HG02588 (cell line): ENCODE measurements around the gene FBXO47.
A peak's percentile ranks its signal among the peaks of the same experiment; 100 is the strongest.

Source experiments
- ATAC-seq: cut with Tn5 transposase; IDR thresholded peaks from one replicate; pipeline ENCODE4 v1.9.1; 2021; ENCODE audit warnings: mild to moderate bottlenecking, moderate library complexity; ENCODE audit not compliant: unreplicated experiment

FBXO47 gene

DNA sequence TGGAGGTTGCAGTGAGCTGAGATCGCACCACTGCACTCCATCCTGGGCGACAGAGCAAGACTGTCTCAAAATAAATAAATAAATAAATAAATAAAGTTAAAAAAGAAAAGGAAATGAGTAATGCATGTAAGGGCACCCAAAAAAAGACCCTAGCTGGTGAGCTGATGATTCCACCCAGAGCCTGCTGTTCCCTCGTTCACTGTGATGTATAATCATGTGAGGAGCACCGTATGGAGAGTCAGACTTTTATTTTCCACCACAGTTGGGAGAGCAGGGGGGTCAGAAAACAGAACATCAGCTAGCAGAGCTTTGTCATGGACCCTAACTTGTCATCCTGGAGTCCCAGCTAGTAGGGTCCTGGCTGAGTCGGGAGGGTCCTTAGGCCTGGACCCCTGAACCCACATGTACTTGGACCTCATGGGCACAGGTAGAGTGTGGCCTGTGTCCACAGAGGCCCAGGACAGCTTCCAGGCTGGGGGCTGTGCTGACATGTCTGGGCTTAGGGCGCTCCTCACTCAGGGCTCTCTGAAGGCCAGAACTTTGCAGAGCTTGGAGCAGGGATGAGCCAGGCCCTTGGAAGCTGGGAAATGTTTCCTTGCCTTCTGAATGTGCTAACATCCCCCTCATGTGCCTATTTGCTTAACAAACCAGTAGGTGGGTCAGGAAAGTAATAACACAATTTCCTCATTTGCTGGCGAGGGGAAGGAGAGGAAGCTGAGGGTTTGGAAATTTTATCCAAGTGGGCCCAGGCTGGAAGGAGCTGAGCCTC is 60.6 kb downstream of the FBXO47 start:
- no peak for ATAC-seq

DNA sequence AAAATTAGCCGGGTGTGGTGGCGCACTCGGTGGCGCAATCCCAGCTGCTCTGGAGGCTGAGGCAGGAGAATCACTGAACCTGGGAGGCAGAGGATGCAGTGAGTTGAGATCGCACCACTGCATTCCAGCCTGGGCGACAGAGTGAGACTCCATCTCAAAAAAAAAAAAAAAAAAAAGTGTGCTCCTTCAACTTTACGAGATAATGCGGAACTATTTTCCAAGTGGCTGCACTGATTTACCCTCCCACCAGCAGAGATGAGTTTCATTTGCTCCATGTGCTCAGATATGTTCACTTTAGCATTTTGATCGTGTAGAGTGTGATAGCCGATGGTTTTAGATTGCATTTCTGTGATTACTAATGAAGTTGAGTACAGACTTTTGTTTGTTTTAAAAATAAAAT is 61.8 kb downstream of the FBXO47 start:
- ATAC-seq = no peak

DNA sequence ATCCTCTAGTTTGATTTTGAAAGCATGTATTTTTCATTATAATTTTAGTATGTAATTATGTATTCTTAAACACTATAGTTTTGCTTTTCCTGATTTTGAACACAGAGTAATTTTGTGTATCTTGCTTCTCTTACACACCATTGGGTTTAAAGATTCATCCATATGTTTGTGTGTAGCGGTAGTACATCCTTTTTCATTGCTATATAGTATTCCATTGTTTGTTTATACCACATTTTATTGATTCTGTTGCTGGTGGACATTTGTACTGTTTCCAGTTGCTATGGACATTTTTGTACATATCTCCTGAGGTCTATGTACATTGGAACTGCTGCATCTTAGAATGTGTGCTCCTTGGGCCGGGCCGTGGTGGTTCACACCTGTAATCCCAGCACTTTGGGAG is 62.3 kb downstream of the FBXO47 start:
- ATAC-seq = no peak

DNA sequence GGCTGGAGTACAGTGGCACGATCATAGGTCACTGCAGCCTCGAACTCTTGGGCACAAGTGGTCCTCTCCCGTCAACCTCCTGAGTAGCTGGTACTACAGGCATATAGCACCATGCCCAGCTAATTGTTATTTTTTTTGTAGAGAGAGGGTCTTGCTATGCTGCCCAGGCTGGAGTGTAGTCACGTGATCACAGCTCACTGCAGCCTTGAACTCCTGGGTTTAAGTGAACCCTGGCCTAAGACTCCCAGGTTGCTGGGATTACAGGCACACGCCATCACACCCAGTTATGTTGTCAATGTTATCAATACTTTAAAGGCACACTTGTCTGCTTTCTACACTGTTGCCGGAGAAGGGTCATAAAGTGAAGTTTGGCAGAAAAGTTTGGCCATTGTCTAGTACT is 63.8 kb downstream of the FBXO47 start:
- no peak for ATAC-seq

GRCh38 chr17:38900978-38901656 is 66.1 kb downstream of the FBXO47 start:
- ATAC-seq = no peak

GRCh38 chr17:38899421-38899820 is 67.8 kb downstream of the FBXO47 start:
- no peak for ATAC-seq

DNA sequence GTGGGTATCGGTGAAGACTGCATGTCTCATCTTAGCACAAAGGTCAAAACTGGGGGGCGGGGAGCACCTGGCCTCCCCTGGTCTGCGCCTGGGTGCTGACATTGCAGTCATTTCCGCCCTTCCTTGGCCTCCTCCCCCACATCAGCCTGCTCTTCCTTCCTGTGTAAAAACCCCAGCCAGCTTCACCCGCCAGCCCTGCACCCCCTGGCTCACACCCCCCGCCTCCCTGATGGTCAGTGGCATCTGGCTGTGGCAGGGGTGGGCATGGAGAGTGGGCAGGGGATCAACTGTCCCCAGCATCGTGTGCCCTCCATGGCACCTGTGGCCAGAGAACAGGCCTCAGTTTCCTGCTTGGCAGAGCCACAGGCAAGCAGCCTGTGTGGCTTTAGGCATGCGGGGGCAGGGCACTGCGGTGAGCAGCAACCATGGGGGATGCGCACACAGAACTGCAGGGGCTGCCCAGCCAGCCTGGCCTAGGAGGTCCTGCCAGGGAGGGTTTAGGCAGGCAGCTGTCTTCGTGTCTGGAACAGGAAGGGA is 68.3 kb downstream of the FBXO47 start:
- ATAC-seq = peak; percentile 68

DNA sequence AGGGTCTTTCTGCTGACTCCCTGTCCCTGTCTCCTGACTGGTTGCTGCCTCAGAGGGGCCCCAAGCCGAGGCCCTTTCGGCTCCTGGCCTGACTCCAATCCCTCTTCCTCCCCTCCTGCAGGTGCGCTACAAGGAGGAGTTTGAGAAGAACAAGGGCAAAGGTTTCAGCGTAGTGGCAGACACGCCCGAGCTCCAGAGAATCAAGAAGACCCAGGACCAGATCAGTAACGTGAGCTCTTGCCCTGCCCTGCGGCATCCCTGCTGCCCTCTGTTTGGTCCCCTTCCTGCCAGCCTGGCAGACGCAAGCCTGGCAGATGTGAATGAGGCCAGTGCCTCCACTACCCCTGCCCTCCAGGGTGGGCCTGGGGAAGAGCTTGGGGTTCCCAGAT is 68.9 kb downstream of the FBXO47 start:
- no peak for ATAC-seq

DNA sequence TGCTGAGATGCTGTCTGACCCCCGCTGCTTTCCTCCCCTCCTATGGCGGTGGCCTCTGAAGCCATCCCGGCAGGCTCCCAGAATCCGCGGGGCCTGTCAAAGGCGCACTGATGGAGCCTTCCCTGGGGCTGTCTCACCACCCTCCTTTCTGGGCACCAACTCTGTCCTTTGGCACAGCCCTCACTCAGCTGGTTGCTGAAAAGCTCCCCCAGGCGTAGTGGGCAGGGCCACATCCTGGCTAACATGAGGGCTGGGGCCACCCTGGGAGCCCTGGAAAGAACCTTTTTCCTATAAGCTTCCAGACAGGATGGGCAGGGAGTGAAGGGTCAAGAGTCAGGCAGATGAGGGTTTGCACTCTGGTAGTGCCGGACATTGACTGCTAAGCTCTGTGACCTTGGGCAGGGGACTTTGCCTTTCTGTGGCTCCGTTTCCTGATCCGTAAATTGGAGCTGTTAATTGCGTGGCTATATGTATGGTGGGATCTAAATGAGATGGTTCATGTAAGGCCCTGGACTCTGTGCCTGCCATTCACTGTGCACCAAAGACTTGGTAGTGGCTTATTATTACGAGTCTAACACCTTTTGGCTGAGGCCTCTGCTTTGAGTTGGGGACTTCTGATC is 69.4 kb downstream of the FBXO47 start:
- ATAC-seq = no peak

GRCh38 chr17:38897176-38897575 is 70.0 kb downstream of the FBXO47 start:
- no peak for ATAC-seq

DNA sequence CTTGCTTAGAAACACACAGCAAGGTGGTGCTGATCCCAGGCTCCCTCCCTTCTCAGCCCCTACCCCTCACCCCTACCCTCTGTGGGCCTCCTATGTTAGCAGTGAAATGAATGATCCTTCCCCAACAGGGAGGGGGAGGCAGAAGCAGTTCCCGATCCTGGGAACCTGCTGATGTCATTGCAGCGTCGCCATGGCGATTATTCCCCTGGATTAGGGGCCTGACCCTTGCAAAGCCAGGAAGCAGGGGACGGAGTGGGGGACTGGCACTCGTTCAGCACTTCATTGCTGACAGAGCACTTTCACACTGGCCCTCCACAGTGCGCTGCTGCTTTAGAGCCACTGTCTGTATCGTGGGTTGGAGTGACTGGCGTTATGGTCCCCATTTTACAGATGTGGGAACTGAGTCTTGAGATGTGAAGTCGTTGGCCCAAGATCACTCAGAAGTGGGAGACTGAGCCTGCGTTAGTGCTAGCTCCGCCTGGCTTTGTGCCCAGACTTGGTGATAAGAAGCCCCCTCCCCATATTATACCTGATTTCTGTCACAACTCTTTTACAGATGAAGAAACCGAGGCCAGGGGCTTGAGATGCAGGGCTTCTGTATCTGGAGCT is 70.8 kb downstream of the FBXO47 start:
- ATAC-seq = no peak

GRCh38 chr17:38894276-38894675 is 72.9 kb downstream of the FBXO47 start:
- ATAC-seq = no peak

GRCh38 chr17:38893607-38894006 is 73.6 kb downstream of the FBXO47 start:
- no peak for ATAC-seq

DNA sequence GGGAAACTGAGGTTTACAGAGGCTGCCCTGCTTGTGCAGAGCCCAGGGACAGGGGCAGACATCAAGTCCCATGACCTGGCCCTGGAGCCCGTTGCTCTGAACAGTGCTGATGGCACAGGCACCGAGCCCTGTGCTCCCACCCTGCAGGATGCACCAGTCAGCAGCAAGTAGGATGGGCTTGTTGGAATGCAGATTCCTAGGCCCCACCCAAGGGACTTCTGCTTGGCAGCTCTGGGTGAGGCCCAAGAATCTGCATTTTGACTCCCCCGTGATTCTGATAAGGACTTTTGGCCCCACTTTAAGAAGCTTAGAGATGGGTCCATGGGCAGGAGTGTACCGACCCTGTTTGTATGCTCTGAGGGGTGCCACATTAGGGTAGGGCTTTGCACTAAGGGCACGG is 74.1 kb downstream of the FBXO47 start:
- no peak for ATAC-seq

GRCh38 chr17:38892620-38893019 is 74.6 kb downstream of the FBXO47 start:
- ATAC-seq = no peak

DNA sequence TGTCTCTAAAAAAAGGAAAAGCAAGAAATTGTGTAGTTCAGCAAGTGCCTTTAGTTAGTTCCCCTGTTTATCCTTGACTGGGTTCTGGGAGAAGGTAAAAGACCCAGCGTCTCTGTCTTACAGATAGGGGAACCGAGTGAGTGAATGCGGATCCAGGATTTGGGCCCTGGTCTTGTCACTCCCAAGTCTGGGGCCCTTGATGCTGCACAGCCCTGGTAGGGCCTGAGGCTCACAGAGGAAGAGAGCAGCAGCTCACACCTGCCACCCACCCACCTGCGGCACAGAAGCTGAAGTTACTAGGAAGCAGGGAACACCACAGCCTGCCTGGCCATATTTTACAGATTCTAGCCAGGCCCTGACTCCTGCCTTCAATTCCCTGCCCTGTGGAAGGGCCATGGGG is 75.1 kb downstream of the FBXO47 start:
- ATAC-seq = no peak

- no peak for ATAC-seq
These were observed 75.8 kb downstream of the FBXO47 start for GRCh38 chr17:38891441-38891840.

- ATAC-seq = no peak
These were observed 76.8 kb downstream of the FBXO47 start for GRCh38 chr17:38890410-38890746.

GRCh38 chr17:38889745-38890409 is 77.3 kb downstream of the FBXO47 start:
- no peak for ATAC-seq

- ATAC-seq = no peak
These were observed 78.4 kb downstream of the FBXO47 start for GRCh38 chr17:38888842-38889241.

GRCh38 chr17:38886643-38887010 is 80.6 kb downstream of the FBXO47 start:
- no peak for ATAC-seq
